Mucosa of rectum (tissue), 2 donors: ENCODE measurements around the gene RTN3.
A peak's percentile ranks its signal among the peaks of the same experiment; 100 is the strongest.
"Not testable (repeated sequence)": the region's sequence is repeated elsewhere in the genome, so short reads cannot be mapped to it uniquely, and the experiment has no call there.

ENCODE experiments used
- H3K27ac ChIP-seq, 2 donors: one replicate each; pipeline ENCODE4 v1.7.0; 2013; ENCODE audit warnings: inconsistent platforms in 2 of 2, low read depth in 2 of 2, low read length in 2 of 2
- H3K27me3 ChIP-seq, 2 donors: one replicate each; pipeline ENCODE4 v1.7.0; 2013; ENCODE audit warnings: low read length in 2 of 2; ENCODE audit not compliant: control insufficient read depth in 2 of 2, insufficient read depth in 2 of 2
- H3K36me3 ChIP-seq, 2 donors: one replicate each; pipeline ENCODE4 v1.7.0; 2013; ENCODE audit warnings: low read length in 2 of 2; ENCODE audit not compliant: control insufficient read depth in 2 of 2, insufficient read depth in 2 of 2
- H3K4me1 ChIP-seq, 2 donors: one replicate each; pipeline ENCODE4 v1.7.0; 2013; ENCODE audit warnings: low read length in 2 of 2, mild to moderate bottlenecking in 1 of 2; ENCODE audit not compliant: control insufficient read depth in 2 of 2, insufficient read depth in 2 of 2
- H3K4me3 ChIP-seq, 2 donors: one replicate each; pipeline ENCODE4 v1.7.0; 2013; ENCODE audit warnings: low read length in 2 of 2
- H3K9ac ChIP-seq, 2 donors: one replicate each; pipeline ENCODE4 v1.7.0; 2013; ENCODE audit warnings: low read length in 2 of 2, low read depth in 1 of 2, mild to moderate bottlenecking in 1 of 2
- H3K9me3 ChIP-seq, 2 donors: one replicate each; pipeline ENCODE4 v1.7.0; 2013; ENCODE audit warnings: low read length in 2 of 2; ENCODE audit not compliant: control insufficient read depth in 2 of 2
- donor health status: healthy.
- donor health status: Normal muscosa, but diverticular disease.

Gene RTN3

DNA sequence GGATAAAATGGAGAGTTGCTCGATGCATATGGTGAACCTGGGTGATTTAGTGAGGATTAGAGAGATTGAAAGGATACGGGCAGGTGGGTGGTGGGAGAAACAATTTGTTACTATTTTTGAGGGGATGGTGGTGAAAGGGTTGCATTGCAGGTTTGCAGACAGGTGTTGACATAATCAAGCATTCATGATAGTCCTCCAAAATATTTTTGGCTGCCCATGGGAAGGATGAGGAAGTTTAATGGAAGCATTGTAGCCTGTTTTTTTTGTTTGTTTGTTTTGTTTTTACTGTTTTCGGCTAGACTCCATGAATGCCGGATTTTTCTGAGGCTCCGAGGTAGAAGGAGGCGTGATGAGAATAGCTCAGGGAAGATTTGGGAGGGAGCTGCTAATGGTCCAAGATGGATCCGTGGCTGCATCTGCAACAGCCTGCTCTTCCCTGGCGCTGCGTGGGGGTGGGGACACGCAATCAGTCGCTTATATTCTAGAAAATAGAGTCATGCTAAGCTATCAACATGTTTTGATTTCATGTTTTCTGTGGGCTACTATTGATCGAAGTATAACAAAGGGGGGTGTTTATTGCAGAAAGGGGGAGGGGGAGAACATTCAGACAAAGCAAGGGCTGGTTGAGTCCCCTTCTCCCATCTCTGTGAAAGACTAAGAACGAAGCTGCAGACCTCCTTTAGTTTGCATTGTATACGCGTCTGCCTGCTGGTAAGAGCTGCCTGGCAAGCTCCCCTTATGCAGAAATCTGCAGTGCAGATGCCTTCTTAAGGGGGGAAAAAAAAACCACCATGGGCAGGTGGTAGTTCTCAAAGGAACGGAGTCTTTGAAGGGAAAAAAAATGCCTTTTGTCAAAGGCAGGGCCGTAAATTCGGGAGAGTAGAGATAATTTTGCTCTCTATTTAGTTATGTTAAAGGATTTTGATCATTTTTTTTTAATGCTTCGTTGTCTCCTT, 1.0 kb downstream of the RTN3 start:
- Histone ChIP-seq H3K27ac (peak overlapping the region; percentile 91 to 97), H3K9me3 (no peaks in the 10 kb centered on the region), H3K9ac (peak overlapping the region; percentile 87 to 90), H3K4me3 (peak overlapping the region; percentile 81 to 94), H3K4me1 (peaks cover 18 to 19% of the 10 kb centered on the region in 2 donors), H3K27me3 (no peaks in the 10 kb centered on the region), H3K36me3 (no peaks in the 10 kb centered on the region)

DNA sequence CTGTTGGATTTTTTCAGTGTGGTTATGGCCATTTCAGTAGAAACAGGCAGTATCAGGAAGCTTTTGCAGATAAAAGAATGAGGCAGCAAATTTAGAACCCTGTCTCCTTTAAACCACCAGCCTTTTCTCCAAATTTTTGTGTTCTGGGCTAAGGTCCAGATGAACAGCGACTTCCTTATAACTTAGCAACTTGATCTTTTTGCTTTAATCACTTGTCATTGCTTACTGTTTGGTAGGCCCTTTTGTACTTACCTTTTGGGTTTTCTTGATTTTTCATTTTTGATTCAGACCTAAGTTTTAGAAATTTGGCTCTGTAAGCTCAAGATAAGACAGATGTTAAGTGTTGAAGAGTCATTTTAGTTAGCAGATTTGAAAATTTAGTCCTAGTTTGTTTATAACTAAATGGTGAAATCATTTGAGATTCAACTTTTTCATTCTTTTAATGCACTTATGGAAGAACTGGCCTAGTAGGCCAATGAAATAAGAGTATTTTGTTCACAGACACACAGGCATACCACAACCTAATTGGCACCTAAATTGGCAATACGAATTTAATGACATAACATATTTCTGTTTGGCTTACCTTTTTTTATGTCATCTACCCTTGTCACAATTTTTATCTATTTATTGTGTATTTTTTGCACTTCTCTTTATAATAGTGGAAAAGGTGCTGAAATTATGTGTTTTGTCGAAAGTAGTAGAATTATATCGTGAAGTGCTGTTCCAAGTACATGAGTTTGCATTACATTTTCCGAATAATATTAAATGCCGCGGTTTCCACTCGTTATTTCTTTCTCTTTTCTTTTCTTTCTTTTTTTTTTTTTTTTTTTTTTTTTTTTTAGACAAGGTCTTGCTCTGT, 2.1 kb downstream of the RTN3 start:
- no peaks in the 10 kb centered on the region for H3K27me3 ChIP-seq
- H3K9ac ChIP-seq, result no peak overlapping the region
- no peaks in the 10 kb centered on the region for H3K36me3 ChIP-seq
- no peaks in the 10 kb centered on the region for H3K9me3 ChIP-seq
- H3K4me1 ChIP-seq, result peaks cover 18 to 19% of the 10 kb centered on the region in 2 donors
- H3K4me3 ChIP-seq, result peak overlapping the region in 1 of 2 donors; percentile 94
- H3K27ac ChIP-seq, result no peak overlapping the region

DNA sequence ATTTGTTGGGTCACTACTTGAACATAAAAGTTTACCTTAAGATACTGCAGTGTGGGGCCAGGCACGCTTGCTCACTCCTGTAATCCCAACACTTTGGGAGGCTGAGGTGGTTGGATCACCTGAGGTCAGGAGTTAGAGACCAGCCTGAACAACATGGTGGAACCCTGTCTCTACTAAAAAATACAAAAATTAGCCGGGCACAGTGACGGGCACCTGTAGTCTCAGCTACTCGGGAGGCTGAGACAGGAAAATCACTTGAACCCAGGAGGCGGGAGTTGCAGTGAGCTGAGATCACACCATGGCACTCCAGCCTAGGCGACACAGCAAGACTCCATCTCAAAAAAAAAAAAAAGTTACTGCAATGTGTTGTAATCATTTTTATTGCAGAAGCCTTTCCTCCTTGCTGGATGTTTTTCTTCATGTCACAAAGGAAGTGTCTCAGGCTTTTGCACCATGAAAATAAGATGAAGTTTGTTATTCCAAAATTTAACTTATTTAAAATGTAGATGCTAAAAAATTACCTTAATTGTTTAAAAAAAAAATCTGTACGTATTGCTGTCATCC, 3.9 kb downstream of the RTN3 start:
- H3K36me3 ChIP-seq, H3K9me3 ChIP-seq, H3K27me3 ChIP-seq, H3K27ac ChIP-seq, H3K4me3 ChIP-seq, H3K9ac ChIP-seq: not testable (repeated sequence)
- peaks cover 18 to 19% of the 10 kb centered on the region in 2 donors for H3K4me1 ChIP-seq

DNA sequence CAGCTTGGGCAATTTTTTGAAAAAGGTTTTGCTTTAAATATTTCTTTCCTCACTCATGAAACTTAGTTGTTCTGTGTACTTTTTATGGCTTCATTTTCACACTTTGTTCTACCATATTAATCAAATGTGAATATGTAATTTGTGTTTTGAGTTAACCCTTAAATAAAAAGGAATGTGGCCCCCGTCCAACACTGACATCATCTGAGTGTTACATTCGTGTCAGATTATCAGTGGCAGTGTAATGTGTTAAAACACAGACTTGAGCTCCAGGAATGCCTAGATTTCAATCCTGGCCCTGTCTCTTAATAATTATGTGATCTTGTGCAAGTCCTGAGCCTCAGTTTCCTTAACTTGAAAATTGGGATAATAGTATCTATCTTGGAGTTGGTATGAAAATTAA, 5.6 kb downstream of the RTN3 start:
- Histone ChIP-seq H3K9ac (no peak overlapping the region), H3K4me1 (peaks cover 13% of the 10 kb centered on the region in 2 donors), H3K27me3 (no peaks in the 10 kb centered on the region), H3K27ac (no peak overlapping the region), H3K9me3 (no peaks in the 10 kb centered on the region), H3K4me3 (no peak overlapping the region), H3K36me3 (no peaks in the 10 kb centered on the region)

DNA sequence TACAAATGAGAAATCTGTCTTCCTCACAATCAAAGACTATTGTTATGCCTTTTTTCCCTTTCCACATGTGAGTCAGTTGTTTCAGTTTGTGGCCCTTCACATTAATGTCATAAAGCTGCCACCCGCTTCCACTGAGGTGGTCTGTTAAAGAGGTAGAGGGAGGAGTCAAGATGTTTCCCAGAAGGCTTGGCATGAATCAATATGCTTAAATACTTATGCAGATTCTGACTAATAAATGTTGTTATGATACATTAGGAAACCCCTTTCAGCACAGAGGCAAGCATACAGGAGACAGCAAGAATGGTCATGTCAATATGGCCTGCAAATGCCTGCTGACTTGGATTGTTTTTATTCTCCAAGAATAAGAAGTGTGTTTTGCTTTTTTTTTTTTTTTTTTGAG, 6.5 kb downstream of the RTN3 start:
- no peaks in the 10 kb centered on the region for H3K9me3 ChIP-seq
- H3K27me3 ChIP-seq, result no peaks in the 10 kb centered on the region
- no peak overlapping the region for H3K27ac ChIP-seq
- H3K9ac ChIP-seq, result no peak overlapping the region
- H3K4me3 ChIP-seq, result no peak overlapping the region
- H3K36me3 ChIP-seq, result no peaks in the 10 kb centered on the region
- H3K4me1 ChIP-seq, result peaks cover 6 to 8% of the 10 kb centered on the region in 2 donors

DNA sequence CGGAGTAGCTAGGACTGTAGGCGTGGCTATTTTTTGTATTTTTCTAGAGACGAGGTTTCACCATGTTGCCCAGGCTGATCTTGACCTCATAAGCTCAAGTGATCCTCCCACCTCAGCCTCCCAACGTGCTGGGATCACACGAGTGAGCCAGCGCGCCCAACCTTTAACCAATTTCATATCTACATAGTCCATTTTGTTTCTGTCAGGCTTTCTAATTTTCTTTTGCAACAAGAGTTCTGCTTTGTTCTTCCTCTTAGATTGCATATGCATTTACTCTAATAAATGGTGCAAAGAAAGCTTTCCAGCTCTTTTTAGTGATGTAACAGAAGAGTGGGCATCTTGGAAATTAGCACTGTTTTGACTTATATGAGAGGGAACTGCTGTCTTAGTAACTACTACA, 13.3 kb downstream of the RTN3 start:
- H3K27ac ChIP-seq, result no peak overlapping the region
- peaks cover 1 to 9% of the 10 kb centered on the region in 2 donors for H3K4me1 ChIP-seq
- no peak overlapping the region for H3K9ac ChIP-seq
- H3K36me3 ChIP-seq, result no peaks in the 10 kb centered on the region
- no peaks in the 10 kb centered on the region for H3K9me3 ChIP-seq
- no peaks in the 10 kb centered on the region for H3K27me3 ChIP-seq
- H3K4me3 ChIP-seq, result no peak overlapping the region

DNA sequence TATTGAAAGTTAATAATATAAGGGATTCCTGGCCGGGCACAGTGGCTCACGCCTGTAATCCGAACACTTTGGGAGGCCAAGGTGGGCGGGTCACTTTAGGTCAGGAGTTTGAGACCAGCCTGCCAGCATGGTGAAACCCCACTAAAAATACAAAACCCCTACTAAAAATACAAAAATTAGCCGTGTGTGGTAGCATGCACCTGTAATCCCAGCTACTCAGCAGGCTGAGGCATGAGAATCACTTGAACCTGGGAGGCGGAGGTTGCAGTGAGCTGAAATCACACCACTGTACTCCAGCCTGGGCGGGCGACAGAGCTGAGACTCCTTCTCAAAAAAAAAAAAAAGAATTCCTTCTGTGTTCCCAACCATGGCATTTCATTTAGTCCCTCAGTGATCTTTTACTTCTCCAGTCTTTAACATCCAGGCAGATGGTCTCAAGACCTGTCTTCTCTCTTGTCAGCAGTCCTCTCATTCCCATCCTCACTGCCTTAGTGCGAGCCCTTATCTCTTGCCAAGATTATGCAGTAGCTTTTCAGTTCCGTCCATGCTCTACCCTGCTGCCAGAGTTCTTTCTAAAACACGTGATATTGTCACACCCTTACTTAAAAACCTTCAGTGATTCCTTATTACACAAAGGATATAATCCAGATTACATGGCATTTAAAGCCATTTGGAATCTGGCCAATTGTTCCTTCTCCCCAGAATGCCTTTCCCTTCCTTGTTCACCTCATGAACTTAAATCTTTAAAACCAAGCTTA, 17.9 kb downstream of the RTN3 start:
- no peak overlapping the region for H3K9ac ChIP-seq
- H3K36me3 ChIP-seq, result no peaks in the 10 kb centered on the region
- no peak overlapping the region for H3K4me3 ChIP-seq
- H3K9me3 ChIP-seq, result no peaks in the 10 kb centered on the region
- H3K4me1 ChIP-seq, result peaks cover 5 to 11% of the 10 kb centered on the region in 2 donors
- H3K27me3 ChIP-seq, result no peaks in the 10 kb centered on the region
- H3K27ac ChIP-seq, result peak overlapping the region; percentile 35 to 49

DNA sequence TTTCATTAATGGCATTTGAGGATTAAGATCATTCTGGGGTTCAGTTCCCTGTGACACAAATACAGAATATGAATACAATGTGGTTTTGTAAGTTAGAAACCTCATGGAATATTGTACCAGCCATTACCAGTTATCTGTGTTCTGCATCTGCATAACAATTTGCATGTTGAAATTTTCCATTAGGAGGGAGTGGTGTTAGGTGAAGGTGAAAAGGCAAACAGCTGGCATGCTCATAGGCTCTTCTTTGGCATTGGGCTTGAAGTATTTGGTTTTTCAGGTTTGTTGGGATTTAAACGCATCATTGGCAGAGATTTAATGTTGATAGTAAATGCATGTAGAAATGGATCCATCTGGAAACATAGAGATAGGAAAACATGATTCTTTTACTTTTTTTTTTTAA, 18.6 kb downstream of the RTN3 start:
- Histone ChIP-seq H3K9me3 (no peaks in the 10 kb centered on the region), H3K36me3 (no peaks in the 10 kb centered on the region), H3K4me3 (no peak overlapping the region), H3K4me1 (peaks cover 5 to 11% of the 10 kb centered on the region in 2 donors), H3K27me3 (no peaks in the 10 kb centered on the region), H3K9ac (no peak overlapping the region), H3K27ac (peak overlapping the region; percentile 35 to 49)

DNA sequence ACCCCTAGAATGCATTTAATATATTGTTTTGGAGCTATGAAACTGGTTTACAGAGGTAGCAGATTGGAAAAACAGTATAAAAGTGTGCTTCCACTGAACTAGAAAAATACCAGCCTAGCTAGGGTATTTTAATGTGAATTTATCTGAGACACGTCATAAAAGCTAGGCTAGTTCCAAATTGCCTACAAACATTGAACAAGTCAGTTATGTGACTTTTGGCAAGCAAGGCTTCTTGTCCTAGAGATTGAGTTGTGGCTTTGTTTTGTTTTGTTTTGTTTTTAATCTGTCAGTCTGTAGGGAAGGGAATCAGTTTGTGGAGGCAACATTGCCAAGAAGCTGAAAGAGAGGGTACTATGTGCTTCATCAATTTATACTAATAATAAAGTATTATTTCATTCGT, 24.2 kb downstream of the RTN3 start:
- no peak overlapping the region for H3K9ac ChIP-seq
- H3K27ac ChIP-seq, result no peak overlapping the region
- peaks cover 4 to 5% of the 10 kb centered on the region in 2 donors for H3K4me1 ChIP-seq
- H3K27me3 ChIP-seq, result no peaks in the 10 kb centered on the region
- no peaks in the 10 kb centered on the region for H3K36me3 ChIP-seq
- no peak overlapping the region for H3K4me3 ChIP-seq
- no peaks in the 10 kb centered on the region for H3K9me3 ChIP-seq
